Stimulated activated naive B cell treated with anti-CD40 and anti-IgM and Interleukin-4, amounts not matched to agents 10 μg/mL and 1 μg/mL and 100 μg/mL, for 72 hours (primary cell): ENCODE measurements around the gene EPHA4.

ENCODE experiments used
- ATAC-seq, 2 donors: fragments of 150-1000 bp; cut with Tn5 transposase; replicated peaks; 2 replicates each; pipeline ENCODE4 v1.10.0; 2021; ENCODE audit warnings: moderate library complexity in 1 of 2
- DNase-seq: peaks from one replicate; pipeline ENCODE4 v3.0.0; 2021
- H3K27ac Mint-ChIP-seq: one replicate; pipeline ENCODE4 v1.8.0; 2022; ENCODE audit warnings: mild to moderate bottlenecking, mixed read lengths
- H3K27me3 Mint-ChIP-seq, 2 donors: one replicate each; pipeline ENCODE4 v1.8.0; 2022; ENCODE audit warnings: mixed read lengths in 2 of 2
- H3K36me3 Mint-ChIP-seq, 2 donors: one replicate each; pipeline ENCODE4 v1.8.0; 2022; ENCODE audit warnings: mixed read lengths in 2 of 2, mild to moderate bottlenecking in 1 of 2
- H3K4me1 Mint-ChIP-seq, 2 donors: one replicate each; pipeline ENCODE4 v1.8.0; 2022; ENCODE audit warnings: mixed read lengths in 2 of 2, mild to moderate bottlenecking in 1 of 2
- H3K4me3 Mint-ChIP-seq, 2 donors: one replicate each; pipeline ENCODE4 v1.8.0; 2022; ENCODE audit warnings: mild to moderate bottlenecking in 2 of 2, mixed read lengths in 2 of 2, moderate library complexity in 1 of 2
- H3K9me3 Mint-ChIP-seq, 2 donors: one replicate each; pipeline ENCODE4 v1.8.0; 2022; ENCODE audit warnings: mixed read lengths in 2 of 2, mild to moderate bottlenecking in 1 of 2

Gene EPHA4

GRCh38 chr2:221590861-221591365, 18.8 kb upstream of the EPHA4 start:
- H3K27me3 Mint-ChIP-seq: peaks cover 11 to 13% of the 10 kb centered on the region in 2 donors
- H3K36me3 Mint-ChIP-seq: no peaks in the 10 kb centered on the region
- H3K9me3 Mint-ChIP-seq: no peaks in the 10 kb centered on the region
- no peak overlapping the region for H3K27ac Mint-ChIP-seq
- no peaks in the 10 kb centered on the region for H3K4me1 Mint-ChIP-seq
- no peak overlapping the region for H3K4me3 Mint-ChIP-seq
- no peak for ATAC-seq
- DNase-seq: no peak

GRCh38 chr2:221589696-221590095, 17.6 kb upstream of the EPHA4 start:
- H3K4me1 Mint-ChIP-seq: no peaks in the 10 kb centered on the region
- H3K9me3 Mint-ChIP-seq: no peaks in the 10 kb centered on the region
- H3K36me3 Mint-ChIP-seq: no peaks in the 10 kb centered on the region
- ATAC-seq (no peak), DNase-seq (no peak)
- no peak overlapping the region for H3K27ac Mint-ChIP-seq
- H3K4me3 Mint-ChIP-seq: no peak overlapping the region
- H3K27me3 Mint-ChIP-seq: peaks cover 17 to 19% of the 10 kb centered on the region in 2 donors

GRCh38 chr2:221588306-221588985, 16.3 kb upstream of the EPHA4 start:
- H3K4me1 Mint-ChIP-seq: no peaks in the 10 kb centered on the region
- H3K9me3 Mint-ChIP-seq: no peaks in the 10 kb centered on the region
- no peak for ATAC-seq
- no peak for DNase-seq
- peaks cover 25% of the 10 kb centered on the region in 2 donors for H3K27me3 Mint-ChIP-seq
- no peak overlapping the region for H3K4me3 Mint-ChIP-seq
- no peak overlapping the region for H3K27ac Mint-ChIP-seq
- no peaks in the 10 kb centered on the region for H3K36me3 Mint-ChIP-seq

- H3K4me3 Mint-ChIP-seq: no peak overlapping the region
- no peaks in the 10 kb centered on the region for H3K36me3 Mint-ChIP-seq
- H3K4me1 Mint-ChIP-seq: no peaks in the 10 kb centered on the region
- H3K9me3 Mint-ChIP-seq: no peaks in the 10 kb centered on the region
- H3K27ac Mint-ChIP-seq: no peak overlapping the region
- ATAC-seq: no peak
- no peak for DNase-seq
- H3K27me3 Mint-ChIP-seq: peaks cover 34 to 42% of the 10 kb centered on the region in 2 donors
Observed at GRCh38 chr2:221581986-221582385, 9.9 kb upstream of the EPHA4 start.

GRCh38 chr2:221574231-221574570, 2.1 kb upstream of the EPHA4 start:
- Mint-ChIP-seq H3K36me3 (peaks cover 0 to 3% of the 10 kb centered on the region in 2 donors), H3K4me1 (peaks cover 28 to 48% of the 10 kb centered on the region in 2 donors), H3K4me3 (peak overlapping the region; percentile 86 to 89), H3K27me3 (peaks cover 52 to 66% of the 10 kb centered on the region in 2 donors), H3K9me3 (no peaks in the 10 kb centered on the region), H3K27ac (peak overlapping the region; percentile 49)
- DNase-seq (no peak), ATAC-seq (no peak)

- peak overlapping the region; percentile 86 to 89 for H3K4me3 Mint-ChIP-seq
- peaks cover 0 to 3% of the 10 kb centered on the region in 2 donors for H3K36me3 Mint-ChIP-seq
- H3K4me1 Mint-ChIP-seq: peaks cover 28 to 53% of the 10 kb centered on the region in 2 donors
- no peaks in the 10 kb centered on the region for H3K9me3 Mint-ChIP-seq
- DNase-seq: peak; percentile 66
- H3K27ac Mint-ChIP-seq: peak overlapping the region; percentile 49
- peaks cover 49 to 69% of the 10 kb centered on the region in 2 donors for H3K27me3 Mint-ChIP-seq
- peak; percentile 58 to 61 for ATAC-seq
Observed at GRCh38 chr2:221573430-221574230, 1.5 kb upstream of the EPHA4 start.

- ATAC-seq (peak; percentile 38 to 42), DNase-seq (no peak)
Observed at GRCh38 chr2:221572821-221573429, 821 bp upstream of the EPHA4 start.

GRCh38 chr2:221571551-221572218, 419 bp downstream of the EPHA4 start:
- H3K4me3 Mint-ChIP-seq: peak overlapping the region; percentile 89 to 96
- peaks cover 0 to 3% of the 10 kb centered on the region in 2 donors for H3K36me3 Mint-ChIP-seq
- H3K9me3 Mint-ChIP-seq: no peaks in the 10 kb centered on the region
- H3K4me1 Mint-ChIP-seq: peaks cover 28 to 53% of the 10 kb centered on the region in 2 donors
- DNase-seq (peak; percentile 11), ATAC-seq (peak; percentile 1)
- H3K27ac Mint-ChIP-seq: peak overlapping the region; percentile 80
- H3K27me3 Mint-ChIP-seq: peaks cover 36 to 61% of the 10 kb centered on the region in 2 donors

More at GRCh38 chr2:221572821-221573429, 821 bp upstream of the EPHA4 start:
- Mint-ChIP-seq H3K27ac (peak overlapping the region; percentile 9), H3K36me3 (peaks cover 0 to 3% of the 10 kb centered on the region in 2 donors), H3K9me3 (no peaks in the 10 kb centered on the region), H3K4me1 (peaks cover 28 to 53% of the 10 kb centered on the region in 2 donors), H3K27me3 (peaks cover 45 to 69% of the 10 kb centered on the region in 2 donors), H3K4me3 (peak overlapping the region; percentile 89 to 96)

- DNase-seq (no peak), ATAC-seq (no peak)
- Mint-ChIP-seq H3K4me3 (peak overlapping the region; percentile 89 to 96), H3K9me3 (no peaks in the 10 kb centered on the region), H3K36me3 (peaks cover 0 to 3% of the 10 kb centered on the region in 2 donors), H3K27me3 (peaks cover 32 to 58% of the 10 kb centered on the region in 2 donors), H3K27ac (peak overlapping the region; percentile 42), H3K4me1 (peaks cover 28 to 53% of the 10 kb centered on the region in 2 donors)
Observed at GRCh38 chr2:221571025-221571550, 1.0 kb downstream of the EPHA4 start.

- peak overlapping the region; percentile 59 for H3K27ac Mint-ChIP-seq
- peak overlapping the region; percentile 89 to 96 for H3K4me3 Mint-ChIP-seq
- ATAC-seq: no peak
- peak; percentile 10 for DNase-seq
- H3K9me3 Mint-ChIP-seq: no peaks in the 10 kb centered on the region
- peaks cover 32 to 58% of the 10 kb centered on the region in 2 donors for H3K27me3 Mint-ChIP-seq
- peaks cover 0 to 3% of the 10 kb centered on the region in 2 donors for H3K36me3 Mint-ChIP-seq
- peaks cover 28 to 53% of the 10 kb centered on the region in 2 donors for H3K4me1 Mint-ChIP-seq
Observed at GRCh38 chr2:221570321-221570935, 1.7 kb downstream of the EPHA4 start.

- Mint-ChIP-seq H3K36me3 (peaks cover 0 to 3% of the 10 kb centered on the region in 2 donors), H3K9me3 (no peaks in the 10 kb centered on the region), H3K27ac (no peak overlapping the region), H3K4me3 (peak overlapping the region; percentile 37 to 89), H3K27me3 (peaks cover 31 to 57% of the 10 kb centered on the region in 2 donors), H3K4me1 (peaks cover 28 to 53% of the 10 kb centered on the region in 2 donors)
- DNase-seq (no peak), ATAC-seq (no peak)
Observed at GRCh38 chr2:221569871-221570270, 2.2 kb downstream of the EPHA4 start.

GRCh38 chr2:221569425-221569845, 2.7 kb downstream of the EPHA4 start:
- DNase-seq (no peak), ATAC-seq (no peak)
- Mint-ChIP-seq H3K4me3 (peak overlapping the region in 1 of 2 donors; percentile 38), H3K36me3 (peaks cover 0 to 3% of the 10 kb centered on the region in 2 donors), H3K27ac (no peak overlapping the region), H3K4me1 (peaks cover 25 to 53% of the 10 kb centered on the region in 2 donors), H3K9me3 (no peaks in the 10 kb centered on the region), H3K27me3 (peaks cover 27 to 54% of the 10 kb centered on the region in 2 donors)

- H3K4me1 Mint-ChIP-seq: peaks cover 18 to 43% of the 10 kb centered on the region in 2 donors
- no peak for DNase-seq
Observed at GRCh38 chr2:221568299-221568698, 3.8 kb downstream of the EPHA4 start.

More at GRCh38 chr2:221568299-221568698, 3.8 kb downstream of the EPHA4 start:
- no peak for ATAC-seq
- no peak overlapping the region for H3K27ac Mint-ChIP-seq
- H3K27me3 Mint-ChIP-seq: peaks cover 17 to 51% of the 10 kb centered on the region in 2 donors
- H3K36me3 Mint-ChIP-seq: peaks cover 0 to 3% of the 10 kb centered on the region in 2 donors
- no peaks in the 10 kb centered on the region for H3K9me3 Mint-ChIP-seq
- no peak overlapping the region for H3K4me3 Mint-ChIP-seq
